GM21528 (cell line): ENCODE data around the gene RPL28.

Experiments
- ATAC-seq: cut with Tn5 transposase; IDR thresholded peaks from one replicate; pipeline ENCODE4 v1.9.1; 2021; ENCODE audit warnings: mild to moderate bottlenecking, moderate library complexity; ENCODE audit not compliant: unreplicated experiment, low FRiP score

The RPL28 gene

GRCh38 chr19:55385724-55386492 lies at the start of gene RPL28:
TSS of gene RPL28 (plus strand) at chr19:55385932. CDS start at chr19:55386358, 426 bp downstream.
- ATAC-seq = peak; percentile 68

GRCh38 chr19:55336101-55336500 lies 49.6 kb upstream of the RPL28 start:
- ATAC-seq = no peak

GRCh38 chr19:55339105-55339888 lies 46.4 kb upstream of the RPL28 start, which contains the start of gene KMT5C:
TSS of gene KMT5C (plus strand) at chr19:55339876. CDS start at chr19:55341937, 2,061 bp downstream.
- peak; percentile 86 for ATAC-seq

GRCh38 chr19:55339889-55340783 lies 45.6 kb upstream of the RPL28 start:
- ATAC-seq = no peak

- no peak for ATAC-seq
These were observed 45.0 kb upstream of the RPL28 start for GRCh38 chr19:55340784-55341147.

GRCh38 chr19:55341171-55341588 lies 44.6 kb upstream of the RPL28 start:
- ATAC-seq = no peak

GRCh38 chr19:55341595-55342531 lies 43.9 kb upstream of the RPL28 start:
- no peak for ATAC-seq

- ATAC-seq = no peak
These were observed 41.3 kb upstream of the RPL28 start for GRCh38 chr19:55344444-55344843.

GRCh38 chr19:55345101-55345817 lies 40.5 kb upstream of the RPL28 start:
- ATAC-seq = no peak

GRCh38 chr19:55345818-55346724 lies 39.7 kb upstream of the RPL28 start:
- no peak for ATAC-seq

- no peak for ATAC-seq
These were observed 38.8 kb upstream of the RPL28 start for GRCh38 chr19:55346725-55347441.

- no peak for ATAC-seq
These were observed 38.2 kb upstream of the RPL28 start for GRCh38 chr19:55347442-55348009.

GRCh38 chr19:55348317-55349034 lies 37.3 kb upstream of the RPL28 start:
- no peak for ATAC-seq

- ATAC-seq = no peak
These were observed 35.0 kb upstream of the RPL28 start for GRCh38 chr19:55350620-55351315.

GRCh38 chr19:55352040-55352439 lies 33.7 kb upstream of the RPL28 start:
- no peak for ATAC-seq
